ENCODE results near the gene COL5A1.

DNA sequence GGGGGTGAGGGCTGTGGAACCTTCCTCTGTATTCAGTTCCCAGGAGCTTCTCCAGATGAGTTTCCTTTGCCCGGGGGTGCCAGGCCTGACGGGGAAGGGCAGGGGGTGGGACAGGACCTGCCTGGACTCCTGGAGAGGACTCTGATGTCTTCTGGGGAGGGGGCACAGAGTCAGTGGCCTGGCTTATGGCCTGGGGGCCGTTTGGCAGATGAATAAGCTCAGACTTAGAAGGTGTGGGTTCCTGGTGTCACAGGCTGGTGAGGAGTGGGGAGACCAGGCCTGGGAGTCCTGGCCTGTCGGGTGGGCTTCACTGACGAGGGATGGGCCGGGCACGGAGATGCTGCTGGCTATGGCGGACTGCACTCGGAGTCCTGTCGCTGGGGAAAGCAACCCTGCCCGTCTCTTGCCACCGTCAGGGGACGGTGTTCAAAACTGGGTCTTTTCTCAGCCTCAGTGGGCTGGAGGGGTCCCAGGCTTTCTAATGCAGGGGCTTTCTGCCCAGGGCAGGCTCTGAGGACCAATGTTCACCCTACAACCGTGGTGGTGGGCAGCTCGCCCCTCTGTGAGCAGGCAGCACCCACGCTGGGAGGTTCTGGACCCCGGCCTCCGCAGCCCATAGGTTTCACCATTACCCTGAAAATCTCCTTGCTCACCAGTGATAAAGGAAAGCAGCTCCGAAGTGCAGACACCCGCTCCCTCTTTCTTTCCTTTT, 16.2 kb downstream of the COL5A1 start:
- TF ChIP-seq, protein P1, sequence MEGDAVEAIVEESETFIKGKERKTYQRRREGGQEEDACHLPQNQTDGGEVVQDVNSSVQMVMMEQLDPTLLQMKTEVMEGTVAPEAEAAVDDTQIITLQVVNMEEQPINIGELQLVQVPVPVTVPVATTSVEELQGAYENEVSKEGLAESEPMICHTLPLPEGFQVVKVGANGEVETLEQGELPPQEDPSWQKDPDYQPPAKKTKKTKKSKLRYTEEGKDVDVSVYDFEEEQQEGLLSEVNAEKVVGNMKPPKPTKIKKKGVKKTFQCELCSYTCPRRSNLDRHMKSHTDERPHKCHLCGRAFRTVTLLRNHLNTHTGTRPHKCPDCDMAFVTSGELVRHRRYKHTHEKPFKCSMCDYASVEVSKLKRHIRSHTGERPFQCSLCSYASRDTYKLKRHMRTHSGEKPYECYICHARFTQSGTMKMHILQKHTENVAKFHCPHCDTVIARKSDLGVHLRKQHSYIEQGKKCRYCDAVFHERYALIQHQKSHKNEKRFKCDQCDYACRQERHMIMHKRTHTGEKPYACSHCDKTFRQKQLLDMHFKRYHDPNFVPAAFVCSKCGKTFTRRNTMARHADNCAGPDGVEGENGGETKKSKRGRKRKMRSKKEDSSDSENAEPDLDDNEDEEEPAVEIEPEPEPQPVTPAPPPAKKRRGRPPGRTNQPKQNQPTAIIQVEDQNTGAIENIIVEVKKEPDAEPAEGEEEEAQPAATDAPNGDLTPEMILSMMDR (IDR thresholded peaks at IDR 0.05): no peak
- no peak for TF ChIP-seq POLR2A (IDR thresholded peaks at IDR 0.05)

Measured in heart left ventricle (tissue), 13 donors.